AG09319 (cell line): ENCODE data around the gene XPR1.

Experiments
- DNase-seq: peaks from one replicate; pipeline ENCODE4 v3.0.0-alpha.2; 2010; ENCODE audit warnings: low read depth; ENCODE audit errors: extremely low read depth
- TF ChIP-seq, protein P1 (sequence below): IDR thresholded peaks from 2 replicates; pipeline ENCODE4 v1.5.1; 2011; ENCODE audit warnings: low read depth, mild to moderate bottlenecking, inconsistent platforms, low read length, moderate library complexity

The XPR1 gene

DNA sequence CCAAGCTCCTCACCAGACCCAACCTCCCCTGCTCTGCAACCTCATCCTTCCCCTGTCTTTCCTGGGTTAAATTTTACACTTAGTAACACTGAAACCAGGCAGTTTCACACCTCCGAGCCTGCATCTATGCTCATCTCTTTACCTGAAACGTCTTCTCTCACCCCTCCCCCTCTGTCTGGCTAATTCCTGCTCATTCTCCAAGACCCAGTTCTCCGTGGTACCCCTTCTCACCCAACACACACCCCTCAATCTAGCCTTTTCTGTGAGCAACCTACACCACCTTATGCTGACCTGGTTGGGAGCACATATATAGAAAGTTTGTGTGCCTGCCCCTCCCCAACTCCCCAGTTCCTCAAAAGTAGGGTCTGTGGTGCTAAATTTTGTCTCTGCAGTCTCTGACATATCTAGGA is 277.2 kb downstream of the XPR1 start:
- DNase-seq, result no peak
- TF ChIP-seq, protein P1, sequence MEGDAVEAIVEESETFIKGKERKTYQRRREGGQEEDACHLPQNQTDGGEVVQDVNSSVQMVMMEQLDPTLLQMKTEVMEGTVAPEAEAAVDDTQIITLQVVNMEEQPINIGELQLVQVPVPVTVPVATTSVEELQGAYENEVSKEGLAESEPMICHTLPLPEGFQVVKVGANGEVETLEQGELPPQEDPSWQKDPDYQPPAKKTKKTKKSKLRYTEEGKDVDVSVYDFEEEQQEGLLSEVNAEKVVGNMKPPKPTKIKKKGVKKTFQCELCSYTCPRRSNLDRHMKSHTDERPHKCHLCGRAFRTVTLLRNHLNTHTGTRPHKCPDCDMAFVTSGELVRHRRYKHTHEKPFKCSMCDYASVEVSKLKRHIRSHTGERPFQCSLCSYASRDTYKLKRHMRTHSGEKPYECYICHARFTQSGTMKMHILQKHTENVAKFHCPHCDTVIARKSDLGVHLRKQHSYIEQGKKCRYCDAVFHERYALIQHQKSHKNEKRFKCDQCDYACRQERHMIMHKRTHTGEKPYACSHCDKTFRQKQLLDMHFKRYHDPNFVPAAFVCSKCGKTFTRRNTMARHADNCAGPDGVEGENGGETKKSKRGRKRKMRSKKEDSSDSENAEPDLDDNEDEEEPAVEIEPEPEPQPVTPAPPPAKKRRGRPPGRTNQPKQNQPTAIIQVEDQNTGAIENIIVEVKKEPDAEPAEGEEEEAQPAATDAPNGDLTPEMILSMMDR, result no peak

DNA sequence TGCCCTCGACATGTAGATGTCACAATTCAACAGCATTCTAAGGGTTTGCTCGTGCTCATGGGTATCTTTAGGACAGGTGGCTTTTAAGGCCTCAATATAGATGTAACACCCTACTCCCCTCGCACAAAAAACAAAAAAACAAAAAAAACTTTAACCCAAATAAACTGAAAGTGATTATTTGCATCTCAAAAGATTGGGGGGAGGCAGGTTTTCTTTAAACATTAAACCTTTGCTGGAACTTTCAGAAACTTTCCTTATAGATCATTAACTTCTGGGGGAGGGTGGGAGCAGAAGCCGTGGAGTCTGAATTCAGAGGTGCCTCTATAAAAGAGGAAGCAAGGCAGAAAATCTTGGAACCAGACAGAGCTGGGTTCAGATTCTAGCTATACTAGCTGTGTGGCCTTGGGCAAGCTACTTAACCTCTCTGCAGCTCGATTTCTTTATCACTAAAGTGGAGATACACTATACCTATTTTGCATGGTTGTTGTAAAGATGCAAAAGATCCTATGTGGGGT is 277.7 kb downstream of the XPR1 start:
- TF ChIP-seq, protein P1, result no peak
- no peak for DNase-seq

DNA sequence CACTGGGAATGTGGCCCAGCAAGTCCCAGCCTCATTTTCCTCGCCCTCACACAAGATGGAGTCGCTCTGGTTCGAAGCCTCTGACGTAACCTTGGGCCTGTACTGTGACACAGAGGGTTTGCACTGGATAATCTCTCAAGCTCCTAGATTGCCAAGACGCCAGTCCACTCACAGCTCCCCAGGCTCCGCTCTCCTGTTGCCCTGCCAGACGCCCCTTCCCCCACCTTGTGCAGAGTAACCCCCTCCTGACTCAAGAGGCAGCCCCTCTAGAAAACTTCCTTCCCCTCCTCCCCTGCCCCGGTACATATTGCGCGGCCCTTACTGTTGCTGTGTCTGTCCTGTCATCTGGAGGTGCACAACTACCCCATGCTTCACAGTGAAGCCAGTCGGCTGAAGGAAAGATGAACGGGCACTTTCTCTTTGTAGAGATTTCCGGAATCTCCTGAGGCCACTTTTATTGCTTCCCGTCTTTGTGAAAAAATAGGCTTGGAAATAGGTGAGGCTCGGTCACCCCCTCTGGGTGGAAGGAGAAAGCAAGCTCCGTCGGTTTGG is 279.9 kb downstream of the XPR1 start:
- TF ChIP-seq, protein P1, result no peak
- no peak for DNase-seq

DNA sequence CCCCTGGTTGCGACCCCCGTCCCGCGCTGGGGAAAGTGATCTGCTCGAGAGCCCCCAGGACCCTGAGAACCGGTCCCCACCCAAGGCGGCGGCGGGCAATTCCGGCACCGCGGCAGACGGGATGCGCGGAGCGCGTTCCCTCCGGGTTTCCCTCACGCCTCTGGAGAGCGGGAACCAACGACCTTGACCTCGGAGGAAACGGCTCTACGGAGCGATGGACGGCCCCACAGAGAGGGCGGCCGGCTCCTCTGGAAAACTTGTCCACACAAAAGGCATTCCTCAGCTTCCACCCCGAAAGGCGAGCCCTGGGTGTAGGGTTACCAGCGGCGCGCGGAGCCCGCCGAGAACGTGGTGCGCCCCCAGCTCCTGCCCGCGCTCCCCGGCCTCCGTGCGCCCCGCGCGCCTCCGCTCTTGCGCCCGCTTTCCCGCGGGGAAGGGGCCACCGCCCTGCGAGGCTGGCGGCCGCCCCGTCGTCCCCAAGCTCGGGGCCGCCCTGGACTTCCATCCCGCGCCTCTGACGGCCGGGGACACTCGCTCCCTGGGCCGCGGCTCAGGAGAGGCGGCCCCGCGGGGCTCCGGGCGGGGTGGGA is 280.5 kb downstream of the XPR1 start:
- TF ChIP-seq, protein P1, result no peak
- no peak for DNase-seq

DNA sequence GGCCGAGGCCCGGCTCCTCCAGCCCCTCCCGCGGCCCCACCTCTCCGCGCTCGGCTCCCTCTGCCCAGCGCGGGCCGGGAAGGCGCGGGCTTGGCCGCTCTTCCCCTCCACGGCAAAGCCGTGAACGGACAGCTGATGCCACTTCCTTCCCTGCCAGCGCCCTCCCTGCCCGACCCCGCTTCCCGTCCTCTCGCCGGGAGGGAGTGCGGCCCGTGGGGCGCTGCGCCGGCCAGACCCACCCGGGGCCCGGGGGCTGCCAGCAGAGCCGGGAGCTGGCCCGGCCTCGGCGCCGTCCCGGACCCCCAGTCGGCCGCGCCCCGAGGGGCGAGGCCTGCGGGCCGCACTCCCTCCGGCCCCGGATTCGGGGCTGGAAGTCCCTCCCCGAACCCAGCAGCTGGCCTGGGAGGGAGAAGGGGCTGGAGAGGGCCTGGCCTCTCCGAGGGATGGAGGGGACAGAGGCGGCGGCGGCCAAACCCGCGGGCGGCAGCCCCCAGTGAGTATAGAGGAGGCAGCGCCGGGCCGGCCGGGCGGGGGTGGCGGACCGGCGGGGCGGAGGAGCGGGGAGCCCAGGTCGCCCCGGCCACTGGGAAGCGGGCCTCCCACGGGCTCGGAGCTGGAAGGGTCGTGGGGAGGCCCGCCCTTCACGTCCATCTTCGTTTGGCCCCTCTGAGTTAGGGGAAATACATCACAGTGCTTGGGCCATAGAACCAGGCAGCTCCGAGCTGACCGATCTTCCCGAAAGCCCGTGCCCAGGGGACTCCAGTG is 281.2 kb downstream of the XPR1 start, which contains the start of gene KIAA1614:
Gene KIAA1614, plus strand, starts transcription at position 97 of the 765 bp plus-strand sequence. Its CDS starts 347 bp downstream, at position 444.
- TF ChIP-seq, protein P1, result no peak
- no peak for DNase-seq

DNA sequence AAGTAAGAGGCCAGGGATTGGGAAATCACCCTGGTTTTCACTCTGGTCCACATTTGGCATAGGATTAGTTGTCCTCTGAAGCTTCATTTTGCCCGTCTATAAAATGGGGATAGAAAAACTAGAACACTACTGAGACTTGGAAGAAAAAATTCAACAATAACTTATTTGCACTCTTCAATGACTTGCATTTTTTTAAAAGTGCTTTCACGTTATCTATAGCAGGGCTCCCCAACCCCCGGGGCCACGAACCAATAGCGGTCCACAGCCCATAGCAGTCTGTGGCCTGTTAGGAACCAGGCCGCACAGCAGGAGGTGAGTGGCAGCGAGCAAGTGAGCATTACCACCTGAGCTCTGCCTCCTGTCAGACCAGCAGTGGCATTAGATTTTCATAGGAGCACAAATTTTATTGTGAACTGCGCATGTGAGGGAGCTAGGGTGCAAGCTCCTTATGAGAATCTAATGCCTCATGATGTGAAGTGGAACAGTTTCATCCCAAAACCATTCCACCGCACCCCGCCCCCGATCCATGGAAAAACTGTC is 283.7 kb downstream of the XPR1 start:
- TF ChIP-seq, protein P1, result no peak
- DNase-seq, result no peak
